Endothelial cell of umbilical vein (primary cell): ENCODE results near the gene ASS1. TPM values are rescaled to one million over a fixed set of nuclear protein-coding genes. Genes with fewer than 3 reads are reported as not detected.

Source experiments
- BruUV-seq: library from RNA; stranded (reverse); fragments of 400-500 nt; replicated peaks from 2 replicates; lab custom pipeline; 2021; lab: Mats Ljungman, UMichigan
- CTCF ChIA-PET: fragments of 300-600, 350-600 bp; sonication (Branson Sonifier 250); formaldehyde crosslinking; loops from one replicate; lab custom pipeline; 2021; ENCODE audit warnings: antibody characterized with exemption, inconsistent platforms; lab: Charles Lee
- POLR2A ChIA-PET: fragments of 300-600, 350-600 bp; sonication (Branson Sonifier 250); formaldehyde crosslinking; loops from one replicate; lab custom pipeline; 2021; ENCODE audit warnings: antibody characterized with exemption, inconsistent platforms; lab: Charles Lee
- DNase-seq: peaks from one replicate; pipeline ENCODE4 v3.0.0-alpha.2; 2011; ENCODE audit warnings: low read depth, low spot score
- FAIRE-seq: peaks from 2 replicates; lab custom pipeline; 2011; peaks lifted over from hg19 to GRCh38; lab: Jason Lieb, UNC
- H2AFZ ChIP-seq: 2 replicates; pipeline ENCODE4 v1.6.0; 2012; ENCODE audit warnings: low read depth, low read length, control low read depth, inconsistent platforms
- H3K27ac ChIP-seq: 2 replicates; pipeline ENCODE4 v1.5.1; 2011; ENCODE audit warnings: low read depth, mild to moderate bottlenecking, control low read depth, low read length, moderate library complexity; ENCODE audit not compliant: insufficient read depth
- H3K27me3 ChIP-seq, 2 experiments: 2 replicates each; pipeline versions ENCODE4 v1.6.0 to v1.6.1; 2011; ENCODE audit warnings: low read length in 2 of 2, mixed read lengths in 1 of 2; ENCODE audit not compliant: control insufficient read depth in 2 of 2, insufficient read depth in 2 of 2
- H3K36me3 ChIP-seq, 2 experiments: 2 replicates in 1 of 2; 3 replicates in 1 of 2; pipeline ENCODE4 v1.5.1; 2011; ENCODE audit warnings: low read length in 2 of 2, mild to moderate bottlenecking in 1 of 2, moderate library complexity in 1 of 2; ENCODE audit not compliant: control insufficient read depth in 2 of 2, insufficient read depth in 2 of 2; ENCODE audit errors: extremely low read depth in 1 of 2
- H3K4me1 ChIP-seq: 3 replicates; pipeline ENCODE4 v1.5.1; 2011; ENCODE audit warnings: mild to moderate bottlenecking, low read length; ENCODE audit not compliant: control insufficient read depth, insufficient read depth; ENCODE audit errors: extremely low read depth
- H3K4me2 ChIP-seq: 2 replicates; pipeline ENCODE4 v1.6.1; 2011; ENCODE audit warnings: low read length, control low read depth, mixed read lengths; ENCODE audit not compliant: insufficient read depth
- H3K4me3 ChIP-seq, 3 experiments: fragments of 200-600 bp in 1 of 3; sonication (generic), shearing (Covaris generic) in 1 of 3; replicated peaks in 1 of 3; 2 replicates each; pipeline ENCODE4 v1.5.1; 2011 to 2016; ENCODE audit warnings: control low read depth in 3 of 3, low read length in 3 of 3, mild to moderate bottlenecking in 2 of 3, inconsistent platforms in 1 of 3, low read depth in 1 of 3, moderate library complexity in 1 of 3; ENCODE audit not compliant: insufficient read depth in 1 of 3
- H3K79me2 ChIP-seq: 2 replicates; pipeline ENCODE4 v1.6.0; 2012; ENCODE audit warnings: low read length, inconsistent platforms; ENCODE audit not compliant: control insufficient read depth, insufficient read depth
- H3K9ac ChIP-seq: replicated peaks from 2 replicates; pipeline ENCODE3; 2011; ENCODE audit warnings: low read length, control low read depth; ENCODE audit not compliant: insufficient read depth; ENCODE audit errors: extremely low read depth
- H3K9me1 ChIP-seq: replicated peaks from 3 replicates; pipeline ENCODE4 v1.6.0; 2011; ENCODE audit warnings: mild to moderate bottlenecking, low read length; ENCODE audit not compliant: control insufficient read depth, insufficient read depth; ENCODE audit errors: extremely low read depth
- H3K9me3 ChIP-seq: replicated peaks from 2 replicates; pipeline ENCODE4 v1.5.1; 2012; ENCODE audit warnings: low read length, inconsistent platforms; ENCODE audit not compliant: control insufficient read depth, insufficient read depth
- H4K20me1 ChIP-seq: replicated peaks from 2 replicates; pipeline ENCODE3; 2011; ENCODE audit warnings: mild to moderate bottlenecking, low read length; ENCODE audit not compliant: control insufficient read depth, insufficient read depth; ENCODE audit errors: extremely low read depth
- CTCF ChIP-seq, 2 donors: IDR thresholded peaks; 1 replicate in 1 of 2; 2 replicates in 1 of 2; pipeline ENCODE4 v1.5.1; 2011; ENCODE audit warnings: low read length in 2 of 2, mild to moderate bottlenecking in 2 of 2, moderate library complexity in 2 of 2, control low read depth in 1 of 2, inconsistent platforms in 1 of 2, low read depth in 1 of 2; ENCODE audit not compliant: insufficient read depth in 1 of 2; ENCODE audit errors: extremely low read depth in 1 of 2
- EZH2 ChIP-seq: IDR thresholded peaks from 2 replicates; pipeline ENCODE4 v1.6.1; 2012; ENCODE audit warnings: borderline replicate concordance, low read depth, mild to moderate bottlenecking, moderate library complexity, low read length, inconsistent platforms; ENCODE audit not compliant: severe bottlenecking
- FOS ChIP-seq: IDR thresholded peaks from 2 replicates; pipeline ENCODE4 v1.6.1; 2011; ENCODE audit warnings: mild to moderate bottlenecking, low read length, moderate library complexity, borderline replicate concordance; ENCODE audit not compliant: insufficient read depth
- GATA2 ChIP-seq: IDR thresholded peaks from 2 replicates; pipeline ENCODE4 v1.7.0; 2011; ENCODE audit warnings: low read depth, mild to moderate bottlenecking, moderate library complexity, mixed read lengths, low read length; ENCODE audit not compliant: insufficient read length, insufficient read depth
- JUN ChIP-seq: IDR thresholded peaks from 2 replicates; pipeline ENCODE4 v1.6.1; 2011; ENCODE audit warnings: borderline replicate concordance, low read depth; ENCODE audit not compliant: insufficient read length, insufficient read depth
- MAX ChIP-seq: IDR thresholded peaks from 2 replicates; pipeline ENCODE4 v1.6.1; 2011; ENCODE audit not compliant: insufficient read depth, insufficient read length
- MYC ChIP-seq: IDR thresholded peaks from one replicate; pipeline ENCODE4 v1.6.1; 2011; ENCODE audit warnings: mild to moderate bottlenecking, low read depth, low read length
- POLR2A ChIP-seq: IDR thresholded peaks from 2 replicates; pipeline ENCODE4 v1.6.1; 2012; ENCODE audit warnings: low read depth, mild to moderate bottlenecking, control low read depth, low read length
- POLR2AphosphoS5 ChIP-seq: IDR thresholded peaks from 2 replicates; pipeline ENCODE4 v1.6.1; 2012; ENCODE audit warnings: low read depth, mild to moderate bottlenecking, control low read depth, low read length, moderate library complexity; ENCODE audit not compliant: insufficient read depth
- dilution Hi-C: fragments of 300-500 bp; cut with MboI; formaldehyde crosslinking; loops from one replicate; pipeline ENCODE4 v1.15.0; 2019; ENCODE audit warnings: low sequenced_read_pairs; ENCODE audit not compliant: extremely low pct_ligation_motif_present
- intact Hi-C: fragments of 100-400 bp; cut with micrococcal nuclease; formaldehyde crosslinking; loops from one replicate; pipeline ENCODE4 v1.10.0; 2022
- polyA plus RNA-seq, 4 experiments: library from polyadenylated mRNA; depleted of rRNA in 3 of 4; stranded (reverse) in 3 of 4; unstranded in 1 of 4; fragments of >200 nt; gene quantifications; 2 replicates each; pipeline versions ENCODE4 v1.2.1 to v1.2.3, GENCODE V29; 2011 to 2012; ENCODE audit warnings: missing spikeins in 1 of 4
- total RNA-seq: library from RNA; stranded (reverse); gene quantifications from 2 replicates; pipeline ENCODE4 v1.2.3, GENCODE V29; 2021

ASS1 gene
- total and polyA plus RNA-seq, 2 donors (not counting 3 experiments of a cell fraction or from before 2014, with no cell fraction given) = 3.6 to 12.4 TPM

DNA sequence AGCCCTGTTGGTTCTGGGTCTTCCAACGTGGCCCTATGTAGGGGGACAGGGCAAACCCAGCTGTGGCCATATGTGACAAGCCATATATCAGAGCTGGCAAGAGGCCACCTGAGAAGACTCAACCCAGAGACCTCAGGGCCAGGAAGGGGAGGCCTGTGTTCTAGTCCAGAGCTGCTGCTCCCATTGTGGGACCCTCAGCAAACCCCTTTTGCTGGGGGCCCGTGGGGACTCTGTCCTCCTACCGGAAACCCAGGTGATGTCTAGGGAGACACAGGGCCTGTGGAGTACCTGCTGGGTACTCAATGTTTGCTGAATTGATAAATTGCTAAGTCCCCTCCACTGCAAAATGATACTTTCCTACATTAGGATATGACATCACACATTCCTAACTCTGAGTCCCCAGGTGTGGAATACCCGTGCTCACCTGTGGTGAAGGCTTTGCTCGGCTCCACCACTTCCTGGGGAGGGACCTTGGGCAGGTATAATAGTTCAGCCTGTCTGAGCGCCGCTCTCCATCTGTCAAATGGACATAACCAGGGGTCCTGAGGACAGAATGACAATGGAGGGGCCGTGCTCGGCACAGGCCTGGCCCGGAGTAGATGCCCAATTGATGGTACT is 38.4 kb upstream of the ASS1 start:
- dilution Hi-C loops = no loop called here

GRCh38 chr9:130407916-130408663 is 36.7 kb upstream of the ASS1 start:
- Histone ChIP-seq H4K20me1 (no peaks in the 10 kb centered on the region), H3K4me2 (no peak overlapping the region), H3K36me3 (no peaks in the 10 kb centered on the region), H3K79me2 (no peaks in the 10 kb centered on the region), H3K4me1 (peaks cover 5% of the 10 kb centered on the region), H3K9me3 (no peaks in the 10 kb centered on the region), H3K9me1 (no peaks in the 10 kb centered on the region), H3K9ac (no peak overlapping the region), H3K27me3 (no peaks in the 10 kb centered on the region), H3K27ac (no peak overlapping the region), H3K4me3 (no peak overlapping the region), H2AFZ (no peak overlapping the region)
- dilution Hi-C loops (no loop called here), intact Hi-C loops (no loop called here)
- no peak for FAIRE-seq
- ChIA-PET CTCF (interaction anchor here (1.0 kb wide), 1 partner anchor 15 kb away, joined by 3 read pairs; no protein-coding TSS in a partner anchor), POLR2A (no interaction called here)
- no peak for TF ChIP-seq FOS
- TF ChIP-seq POLR2AphosphoS5 = no peak
- TF ChIP-seq MAX = no peak
- TF ChIP-seq GATA2 = no peak
- no peak for TF ChIP-seq JUN
- TF ChIP-seq EZH2 = no peak
- no peak for TF ChIP-seq POLR2A
- no peak for TF ChIP-seq CTCF (IDR thresholded peaks at IDR 0.05; ENCODE audit: extremely low read depth in 1 of 2, insufficient read depth in 1 of 2, low read depth in 1 of 2, low read length in 2 of 2)
- no peak for TF ChIP-seq MYC
- no TSS peak for BruUV-seq
- no peak for DNase-seq

More for the DNA sequence above, 38.4 kb upstream of the ASS1 start:
- TF ChIP-seq POLR2A (no peak), MYC (no peak), FOS (no peak), MAX (no peak), POLR2AphosphoS5 (no peak)
- no peaks in the 10 kb centered on the region for H3K79me2 ChIP-seq
- DNase-seq (no peak), FAIRE-seq (no peak)
- H3K36me3 ChIP-seq = no peaks in the 10 kb centered on the region
- intact Hi-C loops = no loop called here
- no peaks in the 10 kb centered on the region for H3K9me3 ChIP-seq
- peaks cover 5% of the 10 kb centered on the region for H3K4me1 ChIP-seq
- ChIA-PET POLR2A (no interaction called here), CTCF (no interaction called here)
- no peak overlapping the region for H2AFZ ChIP-seq
- no peaks in the 10 kb centered on the region for H3K27me3 ChIP-seq
- H3K9ac ChIP-seq = no peak overlapping the region
- H3K4me2 ChIP-seq = no peak overlapping the region
- H3K27ac ChIP-seq = no peak overlapping the region
- no peak overlapping the region for H3K4me3 ChIP-seq
- no peaks in the 10 kb centered on the region for H4K20me1 ChIP-seq
- H3K9me1 ChIP-seq = no peaks in the 10 kb centered on the region
- no TSS peak for BruUV-seq
